ENCODE measurements around the gene SIRPB1.

- TF ChIP-seq, protein P1, sequence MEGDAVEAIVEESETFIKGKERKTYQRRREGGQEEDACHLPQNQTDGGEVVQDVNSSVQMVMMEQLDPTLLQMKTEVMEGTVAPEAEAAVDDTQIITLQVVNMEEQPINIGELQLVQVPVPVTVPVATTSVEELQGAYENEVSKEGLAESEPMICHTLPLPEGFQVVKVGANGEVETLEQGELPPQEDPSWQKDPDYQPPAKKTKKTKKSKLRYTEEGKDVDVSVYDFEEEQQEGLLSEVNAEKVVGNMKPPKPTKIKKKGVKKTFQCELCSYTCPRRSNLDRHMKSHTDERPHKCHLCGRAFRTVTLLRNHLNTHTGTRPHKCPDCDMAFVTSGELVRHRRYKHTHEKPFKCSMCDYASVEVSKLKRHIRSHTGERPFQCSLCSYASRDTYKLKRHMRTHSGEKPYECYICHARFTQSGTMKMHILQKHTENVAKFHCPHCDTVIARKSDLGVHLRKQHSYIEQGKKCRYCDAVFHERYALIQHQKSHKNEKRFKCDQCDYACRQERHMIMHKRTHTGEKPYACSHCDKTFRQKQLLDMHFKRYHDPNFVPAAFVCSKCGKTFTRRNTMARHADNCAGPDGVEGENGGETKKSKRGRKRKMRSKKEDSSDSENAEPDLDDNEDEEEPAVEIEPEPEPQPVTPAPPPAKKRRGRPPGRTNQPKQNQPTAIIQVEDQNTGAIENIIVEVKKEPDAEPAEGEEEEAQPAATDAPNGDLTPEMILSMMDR (IDR thresholded peaks at IDR 0.05) = no peak
- no peak for TF ChIP-seq POLR2A (IDR thresholded peaks at IDR 0.05)
- no peak for TF ChIP-seq POLR2AphosphoS5 (IDR thresholded peaks at IDR 0.05)
These were observed 31.7 kb upstream of the SIRPB1 start for GRCh38 chr20:1651268-1652058.

All from sigmoid colon (tissue), 4 donors.